IPS-18c (cell line): ENCODE measurements around the gene EIF3K.
"Not testable (repeated sequence)": the region's sequence is repeated elsewhere in the genome, so short reads cannot be mapped to it uniquely, and the experiment has no call there.

ENCODE experiments used
- H3K4me3 ChIP-seq: 2 replicates; pipeline ENCODE4 v1.7.0; 2013; ENCODE audit warnings: low read depth, mild to moderate bottlenecking, low read length, moderate library complexity; ENCODE audit not compliant: insufficient read depth
- H3K9me3 ChIP-seq: one replicate; pipeline ENCODE4 v1.6.1; 2013; ENCODE audit warnings: mild to moderate bottlenecking, low read length, moderate library complexity; ENCODE audit not compliant: control insufficient read depth, insufficient read depth

Gene EIF3K

GRCh38 chr19:38618590-38619360 lies at the start of gene EIF3K:
Gene EIF3K, plus strand, starts transcription at chr19:38619188. Its CDS starts 81 bp downstream, at chr19:38619269.
- Histone ChIP-seq H3K9me3 (peaks cover 2% of the 10 kb centered on the region), H3K4me3 (peak within 1 kb of the TSS; percentile 79)

- no peaks in the 10 kb centered on the region for H3K9me3 ChIP-seq
These were observed 49.5 kb upstream of the EIF3K start for GRCh38 chr19:38569368-38569983.

GRCh38 chr19:38571682-38572081 lies 47.3 kb upstream of the EIF3K start:
- Histone ChIP-seq H3K9me3 (no peaks in the 10 kb centered on the region), H3K4me3 (no peak overlapping the region)

More at GRCh38 chr19:38569368-38569983, 49.5 kb upstream of the EIF3K start:
- H3K4me3 ChIP-seq: no peak overlapping the region

- Histone ChIP-seq H3K9me3 (no peaks in the 10 kb centered on the region), H3K4me3 (no peak overlapping the region)
These were observed 41.2 kb upstream of the EIF3K start for GRCh38 chr19:38577826-38578225.

- not testable (repeated sequence) for H3K9me3 ChIP-seq, H3K4me3 ChIP-seq
These were observed 39.7 kb upstream of the EIF3K start for GRCh38 chr19:38579304-38579703.

GRCh38 chr19:38580080-38580479 lies 38.9 kb upstream of the EIF3K start:
- Histone ChIP-seq H3K9me3 (no peaks in the 10 kb centered on the region), H3K4me3 (no peak overlapping the region)

- no peak overlapping the region for H3K4me3 ChIP-seq
These were observed 35.6 kb upstream of the EIF3K start for GRCh38 chr19:38583219-38583984.

GRCh38 chr19:38583985-38584305 lies 35.0 kb upstream of the EIF3K start:
- Histone ChIP-seq H3K4me3 (no peak overlapping the region), H3K9me3 (no peaks in the 10 kb centered on the region)

More at GRCh38 chr19:38583219-38583984, 35.6 kb upstream of the EIF3K start:
- no peaks in the 10 kb centered on the region for H3K9me3 ChIP-seq

- Histone ChIP-seq H3K9me3 (no peaks in the 10 kb centered on the region), H3K4me3 (no peak overlapping the region)
These were observed 31.4 kb upstream of the EIF3K start for GRCh38 chr19:38587562-38587961.

GRCh38 chr19:38588041-38588440 lies 30.9 kb upstream of the EIF3K start:
- H3K4me3 ChIP-seq: no peak overlapping the region

GRCh38 chr19:38592940-38593339 lies 26.0 kb upstream of the EIF3K start:
- H3K4me3 ChIP-seq: no peak overlapping the region
- H3K9me3 ChIP-seq: no peaks in the 10 kb centered on the region

More at GRCh38 chr19:38588041-38588440, 30.9 kb upstream of the EIF3K start:
- no peaks in the 10 kb centered on the region for H3K9me3 ChIP-seq

- no peaks in the 10 kb centered on the region for H3K9me3 ChIP-seq
- H3K4me3 ChIP-seq: peak overlapping the region; percentile 72
These were observed 22.7 kb upstream of the EIF3K start for GRCh38 chr19:38596057-38596981.

- Histone ChIP-seq H3K4me3 (no peak overlapping the region), H3K9me3 (no peaks in the 10 kb centered on the region)
These were observed 21.9 kb upstream of the EIF3K start for GRCh38 chr19:38597075-38597474.

GRCh38 chr19:38599722-38600121 lies 19.3 kb upstream of the EIF3K start:
- Histone ChIP-seq H3K4me3 (no peak overlapping the region), H3K9me3 (no peaks in the 10 kb centered on the region)

GRCh38 chr19:38602856-38603255 lies 16.1 kb upstream of the EIF3K start:
- H3K4me3 ChIP-seq, H3K9me3 ChIP-seq: not testable (repeated sequence)

GRCh38 chr19:38606131-38606530 lies 12.9 kb upstream of the EIF3K start:
- H3K4me3 ChIP-seq: no peak overlapping the region
- no peaks in the 10 kb centered on the region for H3K9me3 ChIP-seq

- no peak overlapping the region for H3K4me3 ChIP-seq
- no peaks in the 10 kb centered on the region for H3K9me3 ChIP-seq
These were observed 4.7 kb upstream of the EIF3K start for GRCh38 chr19:38614289-38614688.
